Erythroblast (primary cell): ENCODE results near the gene GABRB2.

Source experiments
- GATA1 ChIP-seq: IDR thresholded peaks from 2 replicates; pipeline ENCODE4 v1.6.1; 2011; ENCODE audit warnings: low read depth, mild to moderate bottlenecking, control low read depth, low read length, moderate library complexity
- POLR2A ChIP-seq: IDR thresholded peaks from 2 replicates; pipeline ENCODE4 v1.6.1; 2011; ENCODE audit warnings: mild to moderate bottlenecking, low read length

GRCh38 chr5:161409471-161409870 lies 137.1 kb downstream of the GABRB2 start:
- TF ChIP-seq POLR2A (no peak), GATA1 (no peak)
